Large intestine (tissue), 3 donors: ENCODE data around the gene PSMB11. TPM values are rescaled to one million over a fixed set of nuclear protein-coding genes. Genes with fewer than 3 reads are reported as not detected.
A peak's percentile ranks its signal among the peaks of the same experiment; 100 is the strongest.

Experiments used
- DNase-seq, 2 donors: peaks; one replicate each; pipeline versions ENCODE4 v3.0.0 to v3.0.0-alpha.2; 2013
- H3K27ac ChIP-seq: one replicate; pipeline ENCODE4 v1.5.1; 2013; ENCODE audit warnings: low read length
- H3K27me3 ChIP-seq: 2 replicates; pipeline ENCODE4 v1.6.1; 2013; ENCODE audit warnings: low read length; ENCODE audit not compliant: control insufficient read depth, insufficient read depth
- H3K36me3 ChIP-seq: 2 replicates; pipeline ENCODE4 v1.6.1; 2013; ENCODE audit warnings: low read length; ENCODE audit not compliant: control insufficient read depth, insufficient read depth
- H3K4me1 ChIP-seq: one replicate; pipeline ENCODE4 v1.6.1; 2013; ENCODE audit warnings: low read length; ENCODE audit not compliant: control insufficient read depth, insufficient read depth
- H3K4me3 ChIP-seq: one replicate; pipeline ENCODE4 v1.5.1; 2013; ENCODE audit warnings: low read length
- H3K9me3 ChIP-seq: one replicate; pipeline ENCODE4 v1.6.1; 2013; ENCODE audit warnings: mild to moderate bottlenecking, low read depth, low read length, moderate library complexity; ENCODE audit not compliant: control insufficient read depth
- WGBS: methylation state at CpG from one replicate; pipeline ENCODE4 v1.1.5; 2013; ENCODE audit warnings: low lambda C conversion rate; ENCODE audit not compliant: insufficient coverage; 5-methylcytosine and 5-hydroxymethylcytosine counted together
- polyA plus RNA-seq: library from polyadenylated mRNA; unstranded; fragments of 120-200 nt; gene quantifications from one replicate; pipeline ENCODE4 v1.2.1, GENCODE V29; 2013

Gene PSMB11
- polyA plus RNA-seq, 1 donor, result not detected

GRCh38 chr14:23093104-23093503 lies 51.1 kb downstream of the PSMB11 start:
- Histone ChIP-seq H3K27ac (no peak overlapping the region), H3K36me3 (peaks cover 48% of the 10 kb centered on the region), H3K9me3 (no peaks in the 10 kb centered on the region), H3K4me1 (peaks cover 13% of the 10 kb centered on the region), H3K27me3 (no peaks in the 10 kb centered on the region), H3K4me3 (peak overlapping the region; percentile 95)
- WGBS, result 50% methylated on average over 1 of the region's 2 CpGs
- DNase-seq, result no peak

DNA sequence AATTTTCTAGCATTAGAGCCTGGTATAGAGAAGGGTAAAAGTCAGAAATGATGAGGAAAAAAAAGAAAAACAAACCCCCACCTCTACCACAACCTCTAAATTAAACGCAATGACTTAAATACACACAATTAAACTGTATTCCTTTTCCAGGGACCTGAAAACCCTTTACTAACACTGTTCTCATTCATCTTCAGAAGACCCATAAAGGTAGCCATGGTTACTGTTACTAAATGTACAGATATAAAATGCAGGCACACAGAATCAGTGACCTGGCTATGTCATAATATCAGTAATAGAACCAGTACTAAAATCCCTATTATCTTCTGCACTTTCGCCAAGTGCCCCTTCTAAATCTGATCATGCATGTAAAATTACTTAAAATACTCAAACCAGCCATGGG lies 51.5 kb downstream of the PSMB11 start:
- no peak for DNase-seq
- Histone ChIP-seq H3K27me3 (no peaks in the 10 kb centered on the region), H3K36me3 (peaks cover 48% of the 10 kb centered on the region), H3K27ac (no peak overlapping the region), H3K4me3 (peak overlapping the region; percentile 95), H3K4me1 (peaks cover 13% of the 10 kb centered on the region), H3K9me3 (no peaks in the 10 kb centered on the region)
- WGBS, result 60% methylated on average over 1 of the region's 2 CpGs

Other genes with a start within 250 kb of the PSMB11 start
- gene SLC7A7, start 226.8 kb upstream of the PSMB11 start, polyA plus RNA-seq, result 660 TPM
- 115 TPM for gene MRPL52, start 212.3 kb upstream of the PSMB11 start, polyA plus RNA-seq
- 108 TPM for gene MMP14, start 205.6 kb upstream of the PSMB11 start, polyA plus RNA-seq
- 92.8 TPM for gene LRP10, start 170.5 kb upstream of the PSMB11 start, polyA plus RNA-seq
- gene REM2, start 159.0 kb upstream of the PSMB11 start, polyA plus RNA-seq, result 0.72 TPM
- gene RBM23, start 123.1 kb upstream of the PSMB11 start, polyA plus RNA-seq, result 81.9 TPM
- gene PRMT5, start 112.8 kb upstream of the PSMB11 start, polyA plus RNA-seq, result 65.2 TPM
- 45.8 TPM for gene HAUS4, start 85.1 kb upstream of the PSMB11 start, polyA plus RNA-seq
- gene AJUBA, start 59.7 kb upstream of the PSMB11 start, polyA plus RNA-seq, result 22.0 TPM
- 15.1 TPM for gene C14orf93, start 32.1 kb upstream of the PSMB11 start, polyA plus RNA-seq
- 112 TPM for gene PSMB5, start 7.3 kb upstream of the PSMB11 start, polyA plus RNA-seq
- gene CDH24, start 15.3 kb downstream of the PSMB11 start, polyA plus RNA-seq, result 10.5 TPM
- 225 TPM for gene ACIN1, start 52.9 kb downstream of the PSMB11 start, polyA plus RNA-seq
- gene C14orf119, start 53.3 kb downstream of the PSMB11 start, polyA plus RNA-seq, result 60.9 TPM
- gene CIROP, start 62.8 kb downstream of the PSMB11 start, polyA plus RNA-seq, result 0.01 TPM
- gene CEBPE, start 77.0 kb downstream of the PSMB11 start, polyA plus RNA-seq, result 0.07 TPM
- 94.4 TPM for gene SLC7A8, start 141.4 kb downstream of the PSMB11 start, polyA plus RNA-seq
- gene RNF212B, start 195.7 kb downstream of the PSMB11 start, polyA plus RNA-seq, result 0.34 TPM
- 15.7 TPM for gene HOMEZ, start 243.9 kb downstream of the PSMB11 start, polyA plus RNA-seq